Adrenal gland (tissue), 5 donors: ENCODE results near the gene SLC5A11.

Experiments
- CTCF ChIP-seq, 6 experiments: fragments of 450-650 bp in 4 of 6; fragments of 200-600 bp in 2 of 6; sonication (generic) in 1 of 6; IDR thresholded peaks; 1 replicate in 5 of 6; 2 replicates in 1 of 6; pipeline versions ENCODE4 v1.5.1 to v1.8.0; 2016 to 2021; ENCODE audit warnings: antibody characterized with exemption in 6 of 6, mild to moderate bottlenecking in 2 of 6, moderate library complexity in 1 of 6
- POLR2A ChIP-seq, 2 donors: fragments of 450-650 bp; IDR thresholded peaks; one replicate each; pipeline ENCODE4 v1.6.1; 2017; ENCODE audit warnings: antibody characterized with exemption in 2 of 2, mild to moderate bottlenecking in 2 of 2, moderate library complexity in 1 of 2
- donor health status: DM: no; HTN: no; CAD: no.

GRCh38 chr16:24836836-24837235, 8.9 kb upstream of the SLC5A11 start:
- TF ChIP-seq POLR2A (IDR thresholded peaks at IDR 0.05) (no peak), CTCF (IDR thresholded peaks at IDR 0.05) (no peak)
